ENCODE measurements around the gene FUOM. TPM values are rescaled to one million over a fixed set of nuclear protein-coding genes. Genes with fewer than 3 reads are reported as not detected.

Gene FUOM
- polyA plus RNA-seq, 1 of the 3 experiments (the other 2 are of a cell fraction) = 32.5 TPM

DNA sequence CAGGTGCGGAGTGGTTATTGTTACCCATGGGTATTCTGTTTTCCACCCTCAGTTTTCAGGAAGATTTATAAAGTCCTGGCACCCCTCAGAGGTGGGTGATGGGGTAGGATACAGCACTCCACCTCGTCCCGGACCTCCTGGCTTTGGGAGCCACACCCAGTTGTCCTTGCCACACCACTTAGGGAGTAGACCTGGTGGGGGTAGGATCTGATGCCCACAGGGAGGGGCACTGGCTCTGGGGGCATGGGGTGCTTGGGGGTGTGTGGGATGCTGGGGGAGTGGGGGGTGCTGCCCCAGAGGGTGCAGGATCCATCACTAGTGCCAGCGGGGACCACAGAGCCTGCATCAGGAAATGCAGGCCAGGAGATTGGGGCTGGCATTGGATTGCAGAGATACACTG is 44.6 kb downstream of the FUOM start:
- H3K9me2 ChIP-seq = no peaks in the 10 kb centered on the region
- peaks cover 0 to 10% of the 10 kb centered on the region in 2 experiments; a peak in 1 of 4 replicates for H3K4me1 ChIP-seq (ENCODE audit: control insufficient read depth in 1 of 2, insufficient read depth in 2 of 2, low read depth in 1 of 2, low read length in 1 of 2)
- H3K9me3 ChIP-seq = no peaks in the 10 kb centered on the region
- ChIA-PET POLR2A (no interaction called here), CTCF (interaction anchor here (2.7 to 3.6 kb wide), 2 partner anchors 11 to 16 kb away, joined by 12 to 15 read pairs; no protein-coding TSS in a partner anchor)
- 74% methylated on average over 4 of the region's 4 CpGs for WGBS (ENCODE audit: low lambda C conversion rate)
- no peak for DNase-seq
- H3K27me3 ChIP-seq (ENCODE audit: insufficient read depth) = no peaks in the 10 kb centered on the region
- H4K20me1 ChIP-seq (ENCODE audit: insufficient read depth) = peaks cover 8% of the 10 kb centered on the region
- peaks cover 11% of the 10 kb centered on the region for H3F3A ChIP-seq (replicated peaks; ENCODE audit: insufficient read depth)
- H3K4me3 ChIP-seq (ENCODE audit: low read depth in 2 of 2, low read length in 1 of 2) = no peak overlapping the region
- no peak overlapping the region for H3K4me2 ChIP-seq
- H2AFZ ChIP-seq (ENCODE audit: low read depth) = no peak overlapping the region
- peaks cover 7 to 26% of the 10 kb centered on the region in 2 experiments for H3K36me3 ChIP-seq (replicated peaks in 1 of 2; ENCODE audit: control insufficient read depth in 1 of 2, insufficient read depth in 2 of 2, low read length in 1 of 2)
- peaks cover 7% of the 10 kb centered on the region for H3K79me2 ChIP-seq (ENCODE audit: insufficient read depth)
- TF ChIP-seq, protein P1, sequence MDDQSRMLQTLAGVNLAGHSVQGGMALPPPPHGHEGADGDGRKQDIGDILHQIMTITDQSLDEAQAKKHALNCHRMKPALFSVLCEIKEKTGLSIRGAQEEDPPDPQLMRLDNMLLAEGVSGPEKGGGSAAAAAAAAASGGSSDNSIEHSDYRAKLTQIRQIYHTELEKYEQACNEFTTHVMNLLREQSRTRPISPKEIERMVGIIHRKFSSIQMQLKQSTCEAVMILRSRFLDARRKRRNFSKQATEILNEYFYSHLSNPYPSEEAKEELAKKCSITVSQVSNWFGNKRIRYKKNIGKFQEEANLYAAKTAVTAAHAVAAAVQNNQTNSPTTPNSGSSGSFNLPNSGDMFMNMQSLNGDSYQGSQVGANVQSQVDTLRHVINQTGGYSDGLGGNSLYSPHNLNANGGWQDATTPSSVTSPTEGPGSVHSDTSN (IDR thresholded peaks at IDR 0.05) = no peak
- TF ChIP-seq, protein P2, sequence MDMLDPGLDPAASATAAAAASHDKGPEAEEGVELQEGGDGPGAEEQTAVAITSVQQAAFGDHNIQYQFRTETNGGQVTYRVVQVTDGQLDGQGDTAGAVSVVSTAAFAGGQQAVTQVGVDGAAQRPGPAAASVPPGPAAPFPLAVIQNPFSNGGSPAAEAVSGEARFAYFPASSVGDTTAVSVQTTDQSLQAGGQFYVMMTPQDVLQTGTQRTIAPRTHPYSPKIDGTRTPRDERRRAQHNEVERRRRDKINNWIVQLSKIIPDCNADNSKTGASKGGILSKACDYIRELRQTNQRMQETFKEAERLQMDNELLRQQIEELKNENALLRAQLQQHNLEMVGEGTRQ (IDR thresholded peaks at IDR 0.05; ENCODE audit: borderline replicate concordance, low read depth, low read length) = no peak
- TF ChIP-seq FOSL2 (IDR thresholded peaks at IDR 0.05; ENCODE audit: borderline replicate concordance, low read depth) (no peak), FOXM1 (IDR thresholded peaks at IDR 0.05; ENCODE audit: low read depth) (no peak), JUND (IDR thresholded peaks at IDR 0.05) (no peak), ELF1 (IDR thresholded peaks at IDR 0.05) (no peak), EP300 (IDR thresholded peaks at IDR 0.05; ENCODE audit: borderline replicate concordance in 1 of 2, low read depth in 1 of 2, low read length in 1 of 2) (no peak), TAF1 (IDR thresholded peaks at IDR 0.05; ENCODE audit: borderline replicate concordance, low read depth, low read length) (no peak), MEF2A (IDR thresholded peaks at IDR 0.05; ENCODE audit: borderline replicate concordance, low read depth) (no peak), GABPA (IDR thresholded peaks at IDR 0.05; ENCODE audit: low read depth) (no peak), NFIC (IDR thresholded peaks at IDR 0.05; ENCODE audit: borderline replicate concordance) (no peak), RXRA (IDR thresholded peaks at IDR 0.05; ENCODE audit: borderline replicate concordance, low read depth) (no peak), POLR2AphosphoS5 (IDR thresholded peaks at IDR 0.05; ENCODE audit: low read depth, low read length) (no peak)
- TF ChIP-seq, protein P3, sequence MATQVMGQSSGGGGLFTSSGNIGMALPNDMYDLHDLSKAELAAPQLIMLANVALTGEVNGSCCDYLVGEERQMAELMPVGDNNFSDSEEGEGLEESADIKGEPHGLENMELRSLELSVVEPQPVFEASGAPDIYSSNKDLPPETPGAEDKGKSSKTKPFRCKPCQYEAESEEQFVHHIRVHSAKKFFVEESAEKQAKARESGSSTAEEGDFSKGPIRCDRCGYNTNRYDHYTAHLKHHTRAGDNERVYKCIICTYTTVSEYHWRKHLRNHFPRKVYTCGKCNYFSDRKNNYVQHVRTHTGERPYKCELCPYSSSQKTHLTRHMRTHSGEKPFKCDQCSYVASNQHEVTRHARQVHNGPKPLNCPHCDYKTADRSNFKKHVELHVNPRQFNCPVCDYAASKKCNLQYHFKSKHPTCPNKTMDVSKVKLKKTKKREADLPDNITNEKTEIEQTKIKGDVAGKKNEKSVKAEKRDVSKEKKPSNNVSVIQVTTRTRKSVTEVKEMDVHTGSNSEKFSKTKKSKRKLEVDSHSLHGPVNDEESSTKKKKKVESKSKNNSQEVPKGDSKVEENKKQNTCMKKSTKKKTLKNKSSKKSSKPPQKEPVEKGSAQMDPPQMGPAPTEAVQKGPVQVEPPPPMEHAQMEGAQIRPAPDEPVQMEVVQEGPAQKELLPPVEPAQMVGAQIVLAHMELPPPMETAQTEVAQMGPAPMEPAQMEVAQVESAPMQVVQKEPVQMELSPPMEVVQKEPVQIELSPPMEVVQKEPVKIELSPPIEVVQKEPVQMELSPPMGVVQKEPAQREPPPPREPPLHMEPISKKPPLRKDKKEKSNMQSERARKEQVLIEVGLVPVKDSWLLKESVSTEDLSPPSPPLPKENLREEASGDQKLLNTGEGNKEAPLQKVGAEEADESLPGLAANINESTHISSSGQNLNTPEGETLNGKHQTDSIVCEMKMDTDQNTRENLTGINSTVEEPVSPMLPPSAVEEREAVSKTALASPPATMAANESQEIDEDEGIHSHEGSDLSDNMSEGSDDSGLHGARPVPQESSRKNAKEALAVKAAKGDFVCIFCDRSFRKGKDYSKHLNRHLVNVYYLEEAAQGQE (IDR thresholded peaks at IDR 0.05; ENCODE audit: low read depth, low read length) = no peak
- TF ChIP-seq, protein P4, sequence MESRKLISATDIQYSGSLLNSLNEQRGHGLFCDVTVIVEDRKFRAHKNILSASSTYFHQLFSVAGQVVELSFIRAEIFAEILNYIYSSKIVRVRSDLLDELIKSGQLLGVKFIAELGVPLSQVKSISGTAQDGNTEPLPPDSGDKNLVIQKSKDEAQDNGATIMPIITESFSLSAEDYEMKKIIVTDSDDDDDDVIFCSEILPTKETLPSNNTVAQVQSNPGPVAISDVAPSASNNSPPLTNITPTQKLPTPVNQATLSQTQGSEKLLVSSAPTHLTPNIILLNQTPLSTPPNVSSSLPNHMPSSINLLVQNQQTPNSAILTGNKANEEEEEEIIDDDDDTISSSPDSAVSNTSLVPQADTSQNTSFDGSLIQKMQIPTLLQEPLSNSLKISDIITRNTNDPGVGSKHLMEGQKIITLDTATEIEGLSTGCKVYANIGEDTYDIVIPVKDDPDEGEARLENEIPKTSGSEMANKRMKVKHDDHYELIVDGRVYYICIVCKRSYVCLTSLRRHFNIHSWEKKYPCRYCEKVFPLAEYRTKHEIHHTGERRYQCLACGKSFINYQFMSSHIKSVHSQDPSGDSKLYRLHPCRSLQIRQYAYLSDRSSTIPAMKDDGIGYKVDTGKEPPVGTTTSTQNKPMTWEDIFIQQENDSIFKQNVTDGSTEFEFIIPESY (IDR thresholded peaks at IDR 0.05; ENCODE audit: borderline replicate concordance, low read depth) = no peak
- no peak overlapping the region for H3K27ac ChIP-seq (ENCODE audit: low read depth in 2 of 2, low read length in 1 of 2)
- H3K9ac ChIP-seq = no peak overlapping the region

Data from SK-N-SH (cell line).